OCI-LY1 (cell line): Measurements from ENCODE around the gene OFD1.
A peak's percentile ranks its signal among the peaks of the same experiment; 100 is the strongest.

Experiments
- H2AFZ ChIP-seq: fragments of 200-600 bp; sonication (generic), shearing (Covaris generic); 2 replicates; pipeline ENCODE4 v1.6.0; 2014; ENCODE audit warnings: antibody characterized with exemption, mild to moderate bottlenecking, low read length
- H3F3A ChIP-seq: fragments of 200-600 bp; sonication (generic), shearing (Covaris generic); 2 replicates; pipeline ENCODE4 v1.6.0; 2014; ENCODE audit warnings: mild to moderate bottlenecking, antibody characterized with exemption, low read length, moderate library complexity; ENCODE audit not compliant: insufficient read depth
- H3K27ac ChIP-seq: fragments of 200-600 bp; sonication (generic); 2 replicates; pipeline ENCODE4 v1.5.1; 2014; ENCODE audit warnings: low read length, mixed run types, mild to moderate bottlenecking, low read depth; ENCODE audit not compliant: poor library complexity, severe bottlenecking
- H3K27me3 ChIP-seq: fragments of 200-600 bp; sonication (generic); 2 replicates; pipeline ENCODE4 v1.6.0; 2014; ENCODE audit warnings: antibody characterized with exemption, mild to moderate bottlenecking, low read length, moderate library complexity; ENCODE audit not compliant: insufficient read depth
- H3K36me3 ChIP-seq: fragments of 200-600 bp; sonication (generic); 2 replicates; pipeline ENCODE4 v1.6.1; 2014; ENCODE audit warnings: mild to moderate bottlenecking, antibody characterized with exemption, low read length, moderate library complexity, mixed read lengths; ENCODE audit not compliant: insufficient read depth
- H3K4me1 ChIP-seq: fragments of 200-600 bp; sonication (generic); 2 replicates; pipeline ENCODE4 v1.5.1; 2014; ENCODE audit warnings: mild to moderate bottlenecking, low read length, moderate library complexity; ENCODE audit not compliant: insufficient read depth, severe bottlenecking
- H3K4me2 ChIP-seq: fragments of 200-600 bp; sonication (generic), shearing (Covaris generic); 2 replicates; pipeline ENCODE4 v1.6.1; 2014; ENCODE audit warnings: low read length
- H3K4me3 ChIP-seq: fragments of 200-600 bp; sonication (generic); 2 replicates; pipeline ENCODE4 v1.5.1; 2014; ENCODE audit warnings: low read length, low read depth, mild to moderate bottlenecking, mixed read lengths; ENCODE audit not compliant: poor library complexity, severe bottlenecking
- H3K79me2 ChIP-seq: fragments of 200-600 bp; shearing (Covaris generic); 2 replicates; pipeline ENCODE4 v1.6.1; 2016; ENCODE audit warnings: mixed run types, low read length, mixed read lengths; ENCODE audit not compliant: insufficient read depth
- H3K9ac ChIP-seq: fragments of 200-600 bp; sonication (generic), shearing (Covaris generic); 2 replicates; pipeline ENCODE4 v1.6.1; 2014; ENCODE audit warnings: mild to moderate bottlenecking, low read length, mixed read lengths
- H3K9me2 ChIP-seq: fragments of 200-600 bp; sonication (generic), shearing (Covaris generic); 2 replicates; pipeline ENCODE4 v1.6.1; 2014; ENCODE audit warnings: low read depth, mild to moderate bottlenecking, low read length, mixed read lengths
- H3K9me3 ChIP-seq: fragments of 200-600 bp; shearing (Covaris generic); 2 replicates; pipeline ENCODE4 v1.6.1; 2014; ENCODE audit warnings: low read length, mixed read lengths
- H4K20me1 ChIP-seq: fragments of 200-600 bp; sonication (generic), shearing (Covaris generic); 2 replicates; pipeline ENCODE4 v1.6.0; 2016; ENCODE audit warnings: mild to moderate bottlenecking, low read length; ENCODE audit not compliant: insufficient read depth
- EZH2 ChIP-seq: fragments of 200-600 bp; sonication (generic), shearing (Covaris generic); IDR thresholded peaks from 2 replicates; pipeline ENCODE4 v1.8.0; 2017; ENCODE audit warnings: borderline replicate concordance, mixed run types, mild to moderate bottlenecking, antibody characterized with exemption, low read length, moderate library complexity, mixed read lengths
- TF ChIP-seq, protein P1 (sequence below): fragments of 200-600 bp; sonication (generic), shearing (Covaris generic); IDR thresholded peaks from 2 replicates; pipeline ENCODE4 v1.5.1; 2017; ENCODE audit warnings: mild to moderate bottlenecking, antibody characterized with exemption, low read length, moderate library complexity, mixed read lengths

The OFD1 gene

DNA sequence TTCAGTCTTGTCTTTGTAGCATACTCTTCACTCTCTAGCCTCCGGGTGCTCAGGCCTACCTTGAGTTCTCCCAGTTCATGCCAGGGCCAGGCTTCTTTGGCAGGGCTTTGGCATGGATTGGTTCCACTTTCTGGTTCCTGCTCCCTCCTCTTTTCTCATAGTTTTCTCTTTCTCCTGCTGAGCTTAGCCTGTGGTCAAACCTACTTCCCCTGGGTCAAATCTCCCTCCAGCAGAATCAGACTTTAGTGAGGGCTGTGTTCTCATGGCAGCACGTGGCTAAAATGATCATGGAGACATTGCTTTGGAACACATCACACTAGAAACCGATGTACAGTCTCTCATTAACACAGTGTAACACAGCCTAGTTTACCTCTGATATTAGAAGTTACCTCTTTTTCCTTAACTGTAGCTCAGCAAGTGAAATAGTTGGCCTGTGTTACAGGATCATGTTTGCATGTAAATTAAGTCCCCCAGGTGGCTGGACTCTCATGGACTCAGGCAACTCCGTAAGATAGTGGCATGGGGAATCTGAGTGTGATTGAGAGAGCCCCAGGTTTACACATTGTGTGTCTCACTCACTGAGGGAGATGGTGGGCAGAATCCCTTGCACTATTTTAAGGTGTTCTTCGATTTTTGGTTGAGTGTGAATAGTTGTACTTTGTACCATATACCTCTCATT lies 32.3 kb upstream of the OFD1 start:
- H3K36me3 ChIP-seq: no peaks in the 10 kb centered on the region; the same call in none of the 2 replicates
- peaks cover 47% of the 10 kb centered on the region for H3K79me2 ChIP-seq

DNA sequence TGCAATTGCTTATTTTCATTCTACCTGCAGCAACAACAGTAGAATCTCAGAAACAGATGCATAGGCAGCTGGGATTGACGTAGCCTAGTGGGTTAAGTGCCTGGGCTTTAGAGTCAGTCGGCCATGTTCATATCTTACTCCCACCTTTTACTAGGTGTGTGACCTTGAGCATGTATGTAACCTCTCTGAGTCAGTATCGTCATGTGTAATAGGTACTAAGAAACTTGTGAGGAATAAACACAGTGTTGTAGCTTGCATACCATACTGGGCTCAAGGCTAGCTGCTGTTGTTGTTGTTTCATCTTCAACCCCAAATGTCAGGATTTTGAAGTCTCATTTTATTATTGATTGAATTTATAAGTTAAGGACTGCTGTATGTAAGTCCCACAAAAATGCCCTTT lies 31.4 kb upstream of the OFD1 start:
- Histone ChIP-seq H2AFZ (no peak overlapping the region), H3K9me2 (no peaks in the 10 kb centered on the region), H3F3A (no peaks in the 10 kb centered on the region), H3K79me2 (peaks cover 38% of the 10 kb centered on the region), H3K9me3 (no peaks in the 10 kb centered on the region), H4K20me1 (no peaks in the 10 kb centered on the region), H3K36me3 (peaks cover 5% of the 10 kb centered on the region), H3K27ac (peak overlapping the region; percentile 27), H3K4me3 (no peak overlapping the region), H3K9ac (no peak overlapping the region), H3K4me2 (no peak overlapping the region), H3K4me1 (peaks cover 35% of the 10 kb centered on the region), H3K27me3 (no peaks in the 10 kb centered on the region)
- TF ChIP-seq EZH2: no peak
- TF ChIP-seq, protein P1, sequence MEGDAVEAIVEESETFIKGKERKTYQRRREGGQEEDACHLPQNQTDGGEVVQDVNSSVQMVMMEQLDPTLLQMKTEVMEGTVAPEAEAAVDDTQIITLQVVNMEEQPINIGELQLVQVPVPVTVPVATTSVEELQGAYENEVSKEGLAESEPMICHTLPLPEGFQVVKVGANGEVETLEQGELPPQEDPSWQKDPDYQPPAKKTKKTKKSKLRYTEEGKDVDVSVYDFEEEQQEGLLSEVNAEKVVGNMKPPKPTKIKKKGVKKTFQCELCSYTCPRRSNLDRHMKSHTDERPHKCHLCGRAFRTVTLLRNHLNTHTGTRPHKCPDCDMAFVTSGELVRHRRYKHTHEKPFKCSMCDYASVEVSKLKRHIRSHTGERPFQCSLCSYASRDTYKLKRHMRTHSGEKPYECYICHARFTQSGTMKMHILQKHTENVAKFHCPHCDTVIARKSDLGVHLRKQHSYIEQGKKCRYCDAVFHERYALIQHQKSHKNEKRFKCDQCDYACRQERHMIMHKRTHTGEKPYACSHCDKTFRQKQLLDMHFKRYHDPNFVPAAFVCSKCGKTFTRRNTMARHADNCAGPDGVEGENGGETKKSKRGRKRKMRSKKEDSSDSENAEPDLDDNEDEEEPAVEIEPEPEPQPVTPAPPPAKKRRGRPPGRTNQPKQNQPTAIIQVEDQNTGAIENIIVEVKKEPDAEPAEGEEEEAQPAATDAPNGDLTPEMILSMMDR: no peak

More for the DNA sequence above, 32.3 kb upstream of the OFD1 start:
- H3K4me3 ChIP-seq: no peak overlapping the region
- no peak overlapping the region for H3K4me2 ChIP-seq
- no peak overlapping the region for H3K27ac ChIP-seq
- no peaks in the 10 kb centered on the region for H3F3A ChIP-seq
- H4K20me1 ChIP-seq: no peaks in the 10 kb centered on the region
- no peaks in the 10 kb centered on the region for H3K9me3 ChIP-seq
- TF ChIP-seq, protein P1: no peak
- no peak for TF ChIP-seq EZH2
- H3K27me3 ChIP-seq: no peaks in the 10 kb centered on the region
- H3K4me1 ChIP-seq: peaks cover 44% of the 10 kb centered on the region
- no peak overlapping the region for H2AFZ ChIP-seq
- H3K9ac ChIP-seq: no peak overlapping the region
- no peaks in the 10 kb centered on the region for H3K9me2 ChIP-seq

DNA sequence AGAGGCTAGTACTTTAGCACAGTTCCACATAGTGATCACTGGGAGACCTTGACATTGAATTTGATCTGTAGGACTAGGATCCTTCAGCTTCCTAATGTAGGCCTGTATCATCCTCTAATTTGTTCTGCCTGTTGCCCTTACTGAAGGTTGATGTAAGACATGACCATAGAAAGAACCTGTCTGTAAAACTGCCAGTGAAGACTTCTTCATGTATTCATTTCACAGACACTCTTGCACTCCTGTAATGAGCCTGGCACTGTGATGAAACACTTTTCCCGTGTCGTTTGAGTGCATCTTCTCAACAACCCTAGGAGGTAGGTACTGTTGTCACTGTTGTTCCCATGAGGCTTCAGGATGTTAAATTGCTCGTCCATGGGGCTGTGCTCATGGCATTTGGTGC lies 31.0 kb upstream of the OFD1 start:
- Histone ChIP-seq H3K9me3 (no peaks in the 10 kb centered on the region), H4K20me1 (no peaks in the 10 kb centered on the region), H3K4me1 (peaks cover 31% of the 10 kb centered on the region), H3K36me3 (peaks cover 9% of the 10 kb centered on the region), H2AFZ (no peak overlapping the region), H3K4me3 (no peak overlapping the region), H3K9ac (no peak overlapping the region), H3K27ac (no peak overlapping the region), H3K27me3 (no peaks in the 10 kb centered on the region), H3K79me2 (peaks cover 34% of the 10 kb centered on the region), H3K9me2 (no peaks in the 10 kb centered on the region), H3F3A (no peaks in the 10 kb centered on the region), H3K4me2 (no peak overlapping the region)
- TF ChIP-seq, protein P1: no peak
- no peak for TF ChIP-seq EZH2
